Adipocyte (in vitro differentiated cells): ENCODE data around the gene PARP15.
"Not testable (repeated sequence)": the region's sequence is repeated elsewhere in the genome, so short reads cannot be mapped to it uniquely, and the experiment has no call there.

Experiments
- DNase-seq: peaks from one replicate; pipeline ENCODE4 v3.0.0-alpha.2; 2015; ENCODE audit warnings: low read depth
- H3K27me3 ChIP-seq: replicated peaks from 2 replicates; pipeline ENCODE4 v1.7.0; 2013; ENCODE audit warnings: mild to moderate bottlenecking, low read length, moderate library complexity; ENCODE audit not compliant: control insufficient read depth, insufficient read depth
- H3K36me3 ChIP-seq: 2 replicates; pipeline ENCODE4 v1.7.0; 2013; ENCODE audit warnings: low read length, mild to moderate bottlenecking, moderate library complexity; ENCODE audit not compliant: control insufficient read depth, insufficient read depth, severe bottlenecking
- H3K4me1 ChIP-seq: 2 replicates; pipeline ENCODE4 v1.7.0; 2013; ENCODE audit warnings: mild to moderate bottlenecking, low read length, moderate library complexity; ENCODE audit not compliant: control insufficient read depth, insufficient read depth
- H3K4me3 ChIP-seq: 2 replicates; pipeline ENCODE4 v1.7.0; 2013; ENCODE audit warnings: mild to moderate bottlenecking, low read length, moderate library complexity
- H3K9ac ChIP-seq: 2 replicates; pipeline ENCODE4 v1.7.0; 2013; ENCODE audit warnings: mild to moderate bottlenecking, low read length, moderate library complexity
- H3K9me3 ChIP-seq: 2 replicates; pipeline ENCODE4 v1.7.0; 2013; ENCODE audit warnings: mild to moderate bottlenecking, low read length, moderate library complexity; ENCODE audit not compliant: control insufficient read depth

PARP15 gene

DNA sequence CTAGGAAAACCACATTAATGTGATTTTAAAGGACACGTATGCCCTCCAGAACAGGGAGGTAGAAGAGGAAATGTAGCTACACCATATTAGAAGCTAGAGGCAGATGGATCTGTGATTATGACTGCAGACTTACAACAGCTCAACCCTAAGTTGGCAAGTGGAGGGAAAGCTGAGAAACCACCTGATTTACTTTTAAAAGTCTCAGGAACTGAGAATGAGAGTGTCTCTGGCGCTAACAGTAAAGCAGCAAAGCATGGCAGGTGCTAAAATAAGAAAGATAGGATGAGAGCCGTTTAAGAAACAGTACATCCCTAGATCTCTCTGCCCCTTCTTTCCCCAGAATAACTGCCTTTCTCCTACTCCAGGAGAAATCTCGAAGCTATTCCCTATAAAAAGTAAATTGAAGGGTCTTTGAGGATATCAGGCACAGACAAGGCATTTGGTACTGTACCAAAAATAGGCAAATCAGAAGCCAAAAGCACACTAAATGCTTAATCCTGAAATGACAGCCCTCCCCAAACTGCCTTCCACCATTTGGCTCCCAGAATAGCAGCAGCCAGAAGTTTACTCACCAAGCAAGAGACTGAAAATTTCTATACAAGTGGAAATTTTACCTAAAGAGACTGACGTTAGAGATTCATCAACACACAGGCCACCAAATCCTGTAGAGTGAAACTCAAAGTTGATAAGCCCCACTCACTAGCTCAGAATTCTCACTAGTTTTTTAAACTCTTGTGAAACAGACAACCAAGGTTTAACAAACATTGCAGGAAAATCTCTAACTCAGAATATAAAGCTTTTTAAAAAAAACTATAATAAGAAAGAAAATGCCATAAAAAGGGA is 68.9 kb downstream of the PARP15 start:
- Histone ChIP-seq H3K9ac (peak overlapping the region; percentile 14), H3K4me3 (peak overlapping the region; percentile 3), H3K36me3 (no peaks in the 10 kb centered on the region), H3K9me3 (no peaks in the 10 kb centered on the region), H3K4me1 (no peaks in the 10 kb centered on the region), H3K27me3 (peaks cover 3% of the 10 kb centered on the region)
- DNase-seq, result no peak

DNA sequence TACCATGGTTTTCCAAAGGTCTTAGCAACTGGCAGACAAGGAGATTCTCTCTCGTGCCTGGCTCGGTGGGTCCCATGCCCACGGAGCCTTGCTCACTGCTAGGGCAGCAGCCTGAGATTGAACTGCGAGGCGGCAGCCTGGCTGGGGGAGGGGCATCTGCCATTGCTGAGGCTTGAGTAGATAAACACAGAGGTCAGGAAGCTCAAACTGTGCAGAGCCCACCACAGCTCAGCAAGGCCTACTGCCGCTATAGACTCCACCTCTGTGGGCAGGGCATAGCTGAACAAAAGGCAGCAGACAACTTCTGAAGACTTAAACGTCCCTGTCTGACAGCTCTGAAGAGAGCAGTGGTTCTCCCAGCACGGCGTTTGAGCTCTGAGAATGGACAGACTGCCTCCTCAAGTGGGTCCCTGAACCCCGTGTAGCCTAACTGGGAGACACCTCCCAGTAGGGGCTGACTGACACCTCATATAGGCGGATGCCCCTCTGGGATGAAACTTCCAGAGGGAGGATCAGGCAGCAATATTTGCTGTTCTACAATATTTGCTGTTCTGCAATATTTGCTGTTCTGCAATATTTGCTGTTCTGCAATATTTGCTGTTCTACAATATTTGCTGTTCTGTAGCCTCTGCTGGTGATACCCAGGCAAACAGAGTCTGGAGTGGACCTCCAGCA is 73.9 kb downstream of the PARP15 start:
- H3K9me3 ChIP-seq, H3K4me3 ChIP-seq, H3K36me3 ChIP-seq, H3K27me3 ChIP-seq, H3K9ac ChIP-seq, H3K4me1 ChIP-seq, DNase-seq: not testable (repeated sequence)

- not testable (repeated sequence) for H3K4me3 ChIP-seq, H3K27me3 ChIP-seq, H3K9ac ChIP-seq, DNase-seq, H3K4me1 ChIP-seq, H3K36me3 ChIP-seq, H3K9me3 ChIP-seq
Measured at GRCh38 chr3:122651962-122652361, 74.5 kb downstream of the PARP15 start.

DNA sequence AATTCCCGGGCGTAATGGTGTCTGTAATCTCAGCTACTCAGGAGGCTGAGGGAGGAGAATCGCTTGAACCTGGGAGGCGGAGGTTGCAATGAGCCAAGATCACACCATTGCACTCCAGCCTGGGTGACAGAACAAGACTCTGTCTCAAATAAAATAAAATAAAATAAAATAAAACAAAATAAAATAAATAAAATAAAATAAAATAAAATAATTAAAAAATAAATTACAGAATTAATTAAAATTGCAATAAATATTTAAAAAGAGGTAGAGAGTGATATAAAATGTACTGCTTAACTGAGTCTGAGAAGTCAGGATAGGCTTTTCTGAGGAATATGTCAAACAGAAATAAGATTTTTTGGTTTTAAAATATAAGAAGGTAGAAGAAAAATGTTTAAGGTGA is 80.9 kb downstream of the PARP15 start:
- not testable (repeated sequence) for H3K9ac ChIP-seq, H3K36me3 ChIP-seq, H3K4me1 ChIP-seq, DNase-seq, H3K9me3 ChIP-seq, H3K4me3 ChIP-seq, H3K27me3 ChIP-seq

DNA sequence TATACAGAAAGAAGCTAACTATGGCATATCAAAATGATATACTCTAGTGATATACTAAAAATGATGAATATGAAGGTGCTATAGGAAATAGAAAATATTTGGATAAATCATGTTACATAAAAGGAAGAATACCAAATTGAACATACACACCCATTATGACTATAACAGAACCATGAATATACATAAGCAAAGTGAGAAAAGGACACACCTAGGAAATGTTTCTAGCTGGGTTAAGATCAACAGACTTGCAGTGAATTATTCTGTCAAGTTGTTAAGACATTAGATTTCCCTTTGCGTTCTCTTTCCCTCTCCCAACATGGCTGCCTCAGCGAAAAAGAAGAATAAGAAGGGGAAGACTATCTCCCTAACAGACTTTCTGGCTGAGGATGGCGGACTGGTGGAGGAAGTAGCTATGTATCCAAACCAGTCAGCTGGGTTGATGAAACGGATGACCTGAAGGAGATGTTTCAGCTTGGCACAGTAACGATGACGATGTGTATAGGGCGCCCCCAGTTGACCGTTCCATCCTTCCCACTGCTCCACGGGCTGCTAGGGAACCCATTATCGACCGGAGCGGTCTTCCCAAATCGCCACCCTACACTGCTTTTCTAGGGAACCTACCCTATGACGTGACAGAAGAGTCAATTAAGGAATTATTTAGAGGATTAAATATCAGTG is 83.0 kb downstream of the PARP15 start:
- H3K9me3 ChIP-seq, result no peaks in the 10 kb centered on the region
- H3K9ac ChIP-seq, result no peak overlapping the region
- H3K36me3 ChIP-seq, result no peaks in the 10 kb centered on the region
- no peak for DNase-seq
- H3K4me3 ChIP-seq, result no peak overlapping the region
- no peaks in the 10 kb centered on the region for H3K4me1 ChIP-seq
- no peaks in the 10 kb centered on the region for H3K27me3 ChIP-seq

GRCh38 chr3:122661633-122662032 is 84.2 kb downstream of the PARP15 start:
- DNase-seq, result no peak
- Histone ChIP-seq H3K9me3 (no peaks in the 10 kb centered on the region), H3K27me3 (no peaks in the 10 kb centered on the region), H3K4me3 (no peak overlapping the region), H3K9ac (no peak overlapping the region), H3K36me3 (no peaks in the 10 kb centered on the region), H3K4me1 (no peaks in the 10 kb centered on the region)

GRCh38 chr3:122662505-122662904 is 85.1 kb downstream of the PARP15 start:
- no peaks in the 10 kb centered on the region for H3K9me3 ChIP-seq
- no peak for DNase-seq
- H3K4me1 ChIP-seq, result no peaks in the 10 kb centered on the region
- H3K27me3 ChIP-seq, result no peaks in the 10 kb centered on the region
- H3K4me3 ChIP-seq, result no peak overlapping the region
- H3K9ac ChIP-seq, result no peak overlapping the region
- H3K36me3 ChIP-seq, result no peaks in the 10 kb centered on the region

DNA sequence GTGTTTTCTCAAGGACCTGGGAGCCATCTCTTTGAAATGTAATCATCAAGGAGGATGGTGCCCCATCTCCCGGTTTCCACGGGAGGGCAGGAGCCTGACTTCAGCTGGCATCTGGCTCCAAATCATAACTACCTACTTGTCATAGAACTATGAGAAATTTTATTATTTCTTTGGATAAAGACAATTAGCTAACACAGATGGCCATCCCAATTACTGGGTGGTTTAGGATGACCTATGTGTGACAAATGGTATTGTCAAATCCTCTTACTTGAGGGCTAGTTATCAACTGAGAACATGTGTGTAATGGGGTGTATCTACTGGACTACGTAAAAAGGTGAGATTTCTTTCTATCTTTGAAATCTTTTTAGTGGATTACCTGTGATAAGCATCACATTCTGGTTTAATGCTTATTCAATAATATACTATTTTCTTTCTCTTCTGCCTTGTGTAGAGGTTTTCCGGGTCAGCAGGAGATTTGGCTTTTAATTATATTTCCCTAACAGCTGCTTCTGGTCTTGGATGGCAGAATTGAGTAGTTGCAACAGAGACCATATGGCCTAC is 87.9 kb downstream of the PARP15 start:
- Histone ChIP-seq H3K36me3 (no peaks in the 10 kb centered on the region), H3K9me3 (no peaks in the 10 kb centered on the region), H3K9ac (no peak overlapping the region), H3K27me3 (no peaks in the 10 kb centered on the region), H3K4me3 (no peak overlapping the region), H3K4me1 (peaks cover 6% of the 10 kb centered on the region)
- no peak for DNase-seq

DNA sequence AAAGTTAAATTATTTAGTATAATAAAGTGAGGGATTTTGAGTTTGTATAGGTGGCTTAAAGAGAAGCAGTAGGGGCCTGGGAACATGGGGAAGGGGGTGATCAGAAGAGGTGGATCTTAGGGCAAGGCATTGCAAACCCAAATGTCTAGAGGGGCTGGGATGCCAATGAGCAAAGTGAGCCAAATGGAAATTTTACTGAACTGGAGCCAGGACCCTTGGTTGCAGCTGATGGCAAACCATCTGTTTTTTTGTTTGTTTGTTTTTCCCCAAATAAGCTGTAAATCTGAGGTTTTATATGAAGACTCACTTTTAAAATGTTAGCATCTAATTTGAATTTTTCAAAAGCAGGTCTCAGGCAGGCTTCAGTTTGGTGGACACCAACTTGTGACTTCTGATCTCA is 88.4 kb downstream of the PARP15 start:
- Histone ChIP-seq H3K27me3 (no peaks in the 10 kb centered on the region), H3K4me3 (no peak overlapping the region), H3K9me3 (no peaks in the 10 kb centered on the region), H3K4me1 (peaks cover 6% of the 10 kb centered on the region), H3K9ac (no peak overlapping the region), H3K36me3 (no peaks in the 10 kb centered on the region)
- no peak for DNase-seq

- H3K9ac ChIP-seq, result no peak overlapping the region
- H3K4me1 ChIP-seq, result peaks cover 6% of the 10 kb centered on the region
- no peak overlapping the region for H3K4me3 ChIP-seq
- no peaks in the 10 kb centered on the region for H3K27me3 ChIP-seq
- H3K9me3 ChIP-seq, result no peaks in the 10 kb centered on the region
- H3K36me3 ChIP-seq, result no peaks in the 10 kb centered on the region
- peak; percentile 20 for DNase-seq
Measured at GRCh38 chr3:122668930-122669730, 91.7 kb downstream of the PARP15 start.
